ENCODE results near the gene RAPGEF5.

Gene RAPGEF5

GRCh38 chr7:22346383-22347107, 10.4 kb downstream of the RAPGEF5 start:
- no peak for DNase-seq (ENCODE audit: low read depth in 2 of 2)

- DNase-seq (ENCODE audit: low read depth in 2 of 2): no peak
Observed at GRCh38 chr7:22344655-22345054, 12.3 kb downstream of the RAPGEF5 start.

- DNase-seq (ENCODE audit: low read depth in 2 of 2): no peak
Observed at GRCh38 chr7:22343612-22344011, 13.3 kb downstream of the RAPGEF5 start.

GRCh38 chr7:22343071-22343470, 13.9 kb downstream of the RAPGEF5 start:
- no peak for DNase-seq (ENCODE audit: low read depth in 2 of 2)

GRCh38 chr7:22339725-22340390, 17.1 kb downstream of the RAPGEF5 start:
- DNase-seq (ENCODE audit: low read depth in 2 of 2): no peak

GRCh38 chr7:22338877-22339276, 18.1 kb downstream of the RAPGEF5 start:
- no peak for DNase-seq (ENCODE audit: low read depth in 2 of 2)

- no peak for DNase-seq (ENCODE audit: low read depth in 2 of 2)
Observed at GRCh38 chr7:22338411-22338810, 18.5 kb downstream of the RAPGEF5 start.

GRCh38 chr7:22333680-22334141, 23.2 kb downstream of the RAPGEF5 start:
- no peak for DNase-seq (ENCODE audit: low read depth in 2 of 2)

- no peak for DNase-seq (ENCODE audit: low read depth in 2 of 2)
Observed at GRCh38 chr7:22332461-22332870, 24.5 kb downstream of the RAPGEF5 start.

GRCh38 chr7:22331704-22332103, 25.2 kb downstream of the RAPGEF5 start:
- no peak for DNase-seq (ENCODE audit: low read depth in 2 of 2)

GRCh38 chr7:22330903-22331302, 26.1 kb downstream of the RAPGEF5 start:
- DNase-seq (ENCODE audit: low read depth in 2 of 2): no peak

- no peak for DNase-seq (ENCODE audit: low read depth in 2 of 2)
Observed at GRCh38 chr7:22329816-22330524, 27.0 kb downstream of the RAPGEF5 start.

- DNase-seq (ENCODE audit: low read depth in 2 of 2): no peak
Observed at GRCh38 chr7:22326181-22326580, 30.8 kb downstream of the RAPGEF5 start.

- DNase-seq (ENCODE audit: low read depth in 2 of 2): no peak
Observed at GRCh38 chr7:22325671-22326070, 31.3 kb downstream of the RAPGEF5 start.

- no peak for DNase-seq (ENCODE audit: low read depth in 2 of 2)
Observed at GRCh38 chr7:22323714-22324113, 33.2 kb downstream of the RAPGEF5 start.

GRCh38 chr7:22320416-22320815, 36.5 kb downstream of the RAPGEF5 start:
- no peak for DNase-seq (ENCODE audit: low read depth in 2 of 2)

- no peak for DNase-seq (ENCODE audit: low read depth in 2 of 2)
Observed at GRCh38 chr7:22319424-22320403, 37.2 kb downstream of the RAPGEF5 start.

GRCh38 chr7:22318376-22318775, 38.6 kb downstream of the RAPGEF5 start:
- DNase-seq (ENCODE audit: low read depth in 2 of 2): no peak

- DNase-seq (ENCODE audit: low read depth in 2 of 2): no peak
Observed at GRCh38 chr7:22317632-22318031, 39.3 kb downstream of the RAPGEF5 start.

GRCh38 chr7:22316914-22317313, 40.0 kb downstream of the RAPGEF5 start:
- no peak for DNase-seq (ENCODE audit: low read depth in 2 of 2)

GRCh38 chr7:22307816-22308215, 49.1 kb downstream of the RAPGEF5 start:
- DNase-seq (ENCODE audit: low read depth in 2 of 2): no peak

GRCh38 chr7:22305706-22306105, 51.2 kb downstream of the RAPGEF5 start:
- DNase-seq (ENCODE audit: low read depth in 2 of 2): no peak
